GM18861 (cell line): ENCODE measurements around the gene KMT2E.
A peak's percentile ranks its signal among the peaks of the same experiment; 100 is the strongest.
"Not testable (repeated sequence)": the region's sequence is repeated elsewhere in the genome, so short reads cannot be mapped to it uniquely, and the experiment has no call there.

Experiments used
- ATAC-seq: cut with Tn5 transposase; IDR thresholded peaks from one replicate; pipeline ENCODE4 v1.9.1; 2021; ENCODE audit not compliant: unreplicated experiment

Gene KMT2E

GRCh38 chr7:105013816-105014692 lies at the start of gene KMT2E:
TSS of gene KMT2E (plus strand) at chr7:105014205. CDS start at chr7:105040953, 26,748 bp downstream.
- ATAC-seq: peak; percentile 27

- no peak for ATAC-seq
Measured at GRCh38 chr7:104964626-104965236, 49.3 kb upstream of the KMT2E start.

GRCh38 chr7:104966022-104966421 lies 48.0 kb upstream of the KMT2E start:
- ATAC-seq: no peak

GRCh38 chr7:104967088-104967487 lies 46.9 kb upstream of the KMT2E start:
- no peak for ATAC-seq

GRCh38 chr7:104967595-104967994 lies 46.4 kb upstream of the KMT2E start:
- ATAC-seq: no peak

- ATAC-seq: no peak
Measured at GRCh38 chr7:104968648-104969047, 45.4 kb upstream of the KMT2E start.

GRCh38 chr7:104969183-104969582 lies 44.8 kb upstream of the KMT2E start:
- ATAC-seq: no peak

GRCh38 chr7:104971290-104972071 lies 42.5 kb upstream of the KMT2E start:
- ATAC-seq: no peak

- no peak for ATAC-seq
Measured at GRCh38 chr7:104972500-104972899, 41.5 kb upstream of the KMT2E start.

- ATAC-seq: no peak
Measured at GRCh38 chr7:104973227-104973626, 40.8 kb upstream of the KMT2E start.

- no peak for ATAC-seq
Measured at GRCh38 chr7:104973909-104974415, 40.0 kb upstream of the KMT2E start.

- ATAC-seq: not testable (repeated sequence)
Measured at GRCh38 chr7:104975553-104975952, 38.5 kb upstream of the KMT2E start.

GRCh38 chr7:104976966-104977636 lies 36.9 kb upstream of the KMT2E start:
- no peak for ATAC-seq

GRCh38 chr7:104978460-104978859 lies 35.5 kb upstream of the KMT2E start:
- no peak for ATAC-seq

GRCh38 chr7:104979167-104979841 lies 34.7 kb upstream of the KMT2E start:
- no peak for ATAC-seq

GRCh38 chr7:104980440-104980839 lies 33.6 kb upstream of the KMT2E start:
- ATAC-seq: no peak

GRCh38 chr7:104980841-104981671 lies 32.9 kb upstream of the KMT2E start:
- ATAC-seq: no peak

GRCh38 chr7:104981672-104982037 lies 32.4 kb upstream of the KMT2E start:
- no peak for ATAC-seq

GRCh38 chr7:104982308-104983075 lies 31.5 kb upstream of the KMT2E start:
- no peak for ATAC-seq
